Mesenteric fat pad (tissue), 1 donor: ENCODE data around the gene TMEM214. TPM values are rescaled to one million over a fixed set of nuclear protein-coding genes. Genes with fewer than 3 reads are reported as not detected.

ENCODE experiments used
- DNase-seq: peaks from one replicate; pipeline ENCODE4 v3.0.0-alpha.2; 2020; ENCODE audit warnings: low spot score
- total RNA-seq: library from RNA; stranded (reverse); fragmentation: NEBNext Ultra II Directional; extraction: Animal tissue kit (Norgen Biotek cat#: 25700); gene quantifications from one replicate; pipeline ENCODE4 v1.2.1, GENCODE V29; 2021
- donor health status: DM: yes; HTN: yes; CAD: no.

Gene TMEM214
- total RNA-seq, 1 donor from 2014 or later = 148 TPM

GRCh38 chr2:27039426-27039825 is 6.7 kb downstream of the TMEM214 start:
- no peak for DNase-seq

DNA sequence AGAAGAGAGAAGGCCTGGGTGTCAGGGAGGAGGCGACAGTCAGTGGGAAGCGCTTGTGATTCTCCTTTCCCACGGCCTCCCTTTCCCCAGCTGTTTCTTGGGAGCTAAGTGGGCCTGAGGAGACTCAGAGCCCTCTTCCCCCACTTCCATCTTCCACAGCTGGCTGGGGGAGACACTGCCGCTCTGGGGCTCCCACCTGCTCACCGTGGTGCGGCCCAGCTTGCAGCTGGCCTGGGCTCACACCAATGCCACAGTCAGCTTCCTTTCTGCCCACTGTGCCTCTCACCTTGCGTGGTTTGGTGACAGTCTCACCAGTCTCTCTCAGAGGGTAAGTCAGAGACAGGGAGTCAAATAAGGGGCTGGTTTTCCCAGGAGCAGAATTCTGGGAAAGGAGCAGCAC is 7.1 kb downstream of the TMEM214 start:
- DNase-seq = no peak

DNA sequence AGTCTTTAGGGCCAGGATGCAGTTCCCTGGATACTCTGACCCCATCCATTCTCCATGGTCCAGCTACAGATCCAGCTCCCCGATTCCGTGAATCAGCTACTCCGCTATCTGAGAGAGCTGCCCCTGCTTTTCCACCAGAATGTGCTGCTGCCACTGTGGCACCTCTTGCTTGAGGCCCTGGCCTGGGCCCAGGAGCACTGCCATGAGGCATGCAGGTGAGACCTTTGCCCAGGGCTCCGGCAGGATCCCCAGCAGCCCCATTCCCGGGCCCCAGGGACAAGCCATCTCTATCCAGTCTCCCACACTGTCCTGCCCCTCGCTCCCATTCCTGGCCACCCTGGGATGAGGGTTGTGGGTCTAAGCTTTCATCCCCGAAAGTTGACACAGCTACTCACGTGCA is 7.5 kb downstream of the TMEM214 start:
- DNase-seq = no peak

DNA sequence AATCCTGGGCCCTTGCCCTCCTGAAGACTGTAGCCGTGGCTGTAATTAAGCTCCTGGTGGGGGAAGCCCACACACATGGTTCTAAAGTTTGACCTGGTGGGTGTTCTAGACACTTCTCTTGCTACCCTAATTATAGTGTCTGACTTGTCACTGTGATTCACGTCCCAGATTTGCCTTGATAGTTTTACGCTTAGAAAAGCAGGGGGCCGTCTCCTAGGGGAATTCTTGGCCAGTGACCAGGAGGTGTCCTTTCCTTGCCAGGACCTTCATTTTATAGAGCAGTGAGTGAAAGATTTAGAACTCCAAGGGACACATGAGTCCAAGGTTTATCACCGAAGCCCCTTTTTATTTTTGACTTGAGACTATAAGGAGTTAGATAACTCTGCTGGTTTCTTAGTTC is 9.0 kb downstream of the TMEM214 start:
- DNase-seq = no peak

GRCh38 chr2:27042159-27042661 is 9.4 kb downstream of the TMEM214 start:
- DNase-seq = no peak

- DNase-seq = no peak
Observed at GRCh38 chr2:27042985-27043634, 10.3 kb downstream of the TMEM214 start.

GRCh38 chr2:27049422-27050280 is 16.9 kb downstream of the TMEM214 start:
- no peak for DNase-seq

DNA sequence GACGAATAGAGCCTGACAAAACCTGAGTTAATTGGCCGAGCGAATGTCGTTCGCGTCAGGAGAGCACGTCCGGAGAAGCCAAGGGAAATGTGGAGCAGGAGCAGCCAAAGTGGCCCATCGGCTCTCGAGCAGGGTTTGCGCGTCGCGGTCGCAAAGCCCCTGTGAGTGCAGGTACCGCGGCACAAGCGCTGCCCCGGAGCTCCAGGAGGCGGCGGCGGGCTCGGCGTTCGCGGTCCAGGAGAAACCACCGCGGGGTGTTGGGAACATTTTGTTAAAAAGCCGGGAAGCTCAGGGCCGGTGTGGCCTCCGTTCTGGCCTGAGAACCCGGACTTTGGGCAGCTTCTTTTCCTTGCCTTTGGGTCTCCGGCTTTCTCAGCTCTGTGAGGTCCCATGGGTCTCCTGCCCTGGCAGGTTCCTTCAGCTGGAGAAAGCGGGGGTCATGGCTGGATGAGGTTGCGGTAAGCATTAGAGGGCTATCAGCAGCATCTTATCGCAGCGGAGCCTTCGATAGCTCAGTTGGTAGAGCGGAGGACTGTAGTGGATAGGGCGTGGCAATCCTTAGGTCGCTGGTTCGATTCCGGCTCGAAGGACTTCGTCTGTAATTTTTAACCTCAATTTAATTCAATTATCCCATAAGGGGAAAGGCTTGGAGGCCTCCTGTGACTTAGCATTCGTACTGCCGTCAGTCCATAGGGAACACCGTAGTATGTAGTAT is 17.7 kb downstream of the TMEM214 start:
- DNase-seq = peak; percentile 96

- DNase-seq = peak; percentile 98
Observed at GRCh38 chr2:27050996-27051901, 18.5 kb downstream of the TMEM214 start, which contains the start of gene AGBL5. Gene AGBL5, plus strand, starts transcription at chr2:27051668. Its CDS starts 1,291 bp downstream, at chr2:27052959.

DNA sequence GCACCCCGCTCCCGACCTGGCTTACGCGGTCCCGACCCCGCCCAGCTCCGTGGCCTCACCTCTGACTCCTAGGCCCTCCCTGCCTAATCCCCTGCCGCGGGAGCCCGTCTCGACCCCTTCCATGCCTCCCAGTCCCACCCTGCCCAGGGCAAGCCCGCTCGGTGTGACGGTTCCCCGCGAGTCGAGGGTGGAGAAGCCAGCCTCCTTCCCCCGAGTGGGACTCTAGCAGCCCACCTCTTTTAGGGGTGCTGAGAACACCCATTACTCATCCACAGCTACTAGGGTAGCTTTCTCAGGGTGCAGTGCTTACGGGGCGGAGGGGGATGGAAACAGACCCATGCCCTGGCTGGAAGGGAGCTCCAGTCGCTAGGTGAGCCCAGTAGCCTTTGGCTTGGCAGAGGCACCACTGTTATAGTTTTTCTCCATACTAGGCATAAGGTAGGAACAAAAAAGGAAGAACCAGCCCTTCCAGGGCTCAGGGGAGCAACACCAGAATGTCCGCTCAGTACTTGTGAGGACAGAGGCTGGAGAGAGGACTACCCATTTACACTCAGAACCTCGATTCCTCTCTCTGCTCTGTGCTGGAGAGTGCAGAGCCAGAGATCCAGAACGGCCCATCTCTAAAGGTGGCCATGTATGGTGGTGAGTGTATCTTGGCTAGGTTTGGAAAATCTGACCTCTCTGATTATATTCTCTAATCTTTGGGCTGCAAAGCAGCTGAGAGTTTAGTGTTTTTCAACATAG is 19.3 kb downstream of the TMEM214 start:
- no peak for DNase-seq

- DNase-seq = no peak
Observed at GRCh38 chr2:27053321-27053720, 20.6 kb downstream of the TMEM214 start.

GRCh38 chr2:27053776-27054175 is 21.0 kb downstream of the TMEM214 start:
- no peak for DNase-seq

- DNase-seq = no peak
Observed at GRCh38 chr2:27054721-27055120, 22.0 kb downstream of the TMEM214 start.

GRCh38 chr2:27057184-27057583 is 24.4 kb downstream of the TMEM214 start:
- DNase-seq = no peak

GRCh38 chr2:27058210-27058609 is 25.4 kb downstream of the TMEM214 start:
- no peak for DNase-seq

DNA sequence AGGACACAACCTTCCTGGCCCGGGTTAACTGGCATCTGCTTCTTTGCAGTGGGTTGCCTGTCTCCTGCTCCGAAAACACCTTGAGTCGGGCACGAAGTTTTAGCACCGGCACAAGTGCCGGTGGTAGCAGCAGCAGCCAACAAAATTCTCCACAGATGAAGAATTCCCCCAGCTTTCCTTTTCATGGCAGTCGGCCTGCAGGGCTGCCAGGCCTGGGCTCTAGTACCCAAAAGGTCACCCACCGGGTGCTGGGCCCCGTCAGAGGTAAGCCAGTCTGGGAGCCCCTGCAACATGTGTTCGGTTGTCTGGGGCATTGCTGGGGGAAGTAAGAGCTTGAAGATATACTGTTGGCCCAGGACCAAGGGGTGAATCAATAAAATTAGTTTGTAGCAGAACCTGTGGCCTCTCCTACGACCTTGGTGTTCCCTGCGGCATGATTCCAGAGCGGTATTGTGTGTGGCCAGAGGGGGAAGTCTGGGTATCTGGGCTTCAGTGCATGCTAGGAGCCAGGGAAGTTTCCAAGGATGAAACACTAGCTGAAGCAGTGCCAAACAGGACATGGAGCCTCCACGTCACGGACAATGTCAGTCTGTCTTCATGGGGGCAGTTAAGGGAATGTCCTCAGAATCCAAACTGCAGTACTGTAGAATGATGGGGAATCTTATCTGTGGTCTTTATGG is 26.5 kb downstream of the TMEM214 start:
- no peak for DNase-seq

GRCh38 chr2:27060323-27060722 is 27.6 kb downstream of the TMEM214 start:
- DNase-seq = no peak

- no peak for DNase-seq
Observed at GRCh38 chr2:27065128-27065527, 32.4 kb downstream of the TMEM214 start.

- no peak for DNase-seq
Observed at GRCh38 chr2:27067385-27067784, 34.6 kb downstream of the TMEM214 start.
